IPS-11a (cell line): ENCODE results near the gene TTC29.
"Not testable (repeated sequence)": the region's sequence is repeated elsewhere in the genome, so short reads cannot be mapped to it uniquely, and the experiment has no call there.

Experiments used
- H3K4me3 ChIP-seq: one replicate; pipeline ENCODE4 v1.5.1; 2013; ENCODE audit warnings: low read depth, low read length, control low read depth

The TTC29 gene

GRCh38 chr4:146723519-146723918 lies 222.1 kb downstream of the TTC29 start:
- H3K4me3 ChIP-seq, result not testable (repeated sequence)

- H3K4me3 ChIP-seq, result no peak overlapping the region
Observed at GRCh38 chr4:146709956-146710355, 235.7 kb downstream of the TTC29 start.

- H3K4me3 ChIP-seq, result no peak overlapping the region
Observed at GRCh38 chr4:146699910-146700309, 245.8 kb downstream of the TTC29 start.

- H3K4me3 ChIP-seq, result no peak overlapping the region
Observed at GRCh38 chr4:146674829-146675570, 270.7 kb downstream of the TTC29 start.

GRCh38 chr4:146663968-146664311 lies 281.7 kb downstream of the TTC29 start:
- not testable (repeated sequence) for H3K4me3 ChIP-seq

GRCh38 chr4:146661367-146661766 lies 284.3 kb downstream of the TTC29 start:
- H3K4me3 ChIP-seq, result no peak overlapping the region
